HG03060 (cell line): Measurements from ENCODE around the gene RDH13.
"Not testable (repeated sequence)": the region's sequence is repeated elsewhere in the genome, so short reads cannot be mapped to it uniquely, and the experiment has no call there.

Source experiments
- ATAC-seq: cut with Tn5 transposase; IDR thresholded peaks from one replicate; pipeline ENCODE4 v1.9.1; 2021; ENCODE audit warnings: low read depth, moderate number of reproducible peaks; ENCODE audit not compliant: unreplicated experiment

The RDH13 gene

DNA sequence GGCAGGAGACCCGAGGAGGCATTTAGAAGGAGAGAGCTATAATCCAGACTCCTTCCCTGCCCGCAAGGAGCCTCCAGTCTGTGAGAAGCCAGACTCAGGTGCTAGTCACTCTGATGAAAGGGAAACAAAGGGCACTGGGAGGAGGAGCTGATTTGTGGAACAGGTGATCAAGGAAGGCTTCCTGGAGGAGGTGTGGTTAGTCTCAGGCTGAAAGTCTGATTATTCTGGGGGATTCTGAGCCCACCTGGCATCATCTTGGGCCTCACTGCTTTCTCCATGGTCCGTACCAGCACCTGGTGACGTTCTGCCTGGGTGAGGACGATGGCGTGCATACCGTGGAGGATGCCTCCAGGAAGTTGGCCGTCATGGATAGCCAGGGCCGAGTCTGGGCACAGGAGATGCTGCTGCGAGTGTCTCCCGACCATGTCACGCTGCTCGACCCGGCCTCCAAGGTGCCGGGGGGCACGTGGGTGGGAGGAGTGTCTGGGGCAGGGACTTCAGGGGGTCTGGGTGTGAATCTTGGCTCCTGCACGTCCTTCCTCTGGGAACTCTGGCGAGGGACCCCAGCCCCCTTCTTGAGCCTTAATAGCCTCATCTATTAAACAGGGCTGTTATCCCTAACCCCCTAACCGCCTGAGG, 16.6 kb upstream of the RDH13 start:
- no peak for ATAC-seq

DNA sequence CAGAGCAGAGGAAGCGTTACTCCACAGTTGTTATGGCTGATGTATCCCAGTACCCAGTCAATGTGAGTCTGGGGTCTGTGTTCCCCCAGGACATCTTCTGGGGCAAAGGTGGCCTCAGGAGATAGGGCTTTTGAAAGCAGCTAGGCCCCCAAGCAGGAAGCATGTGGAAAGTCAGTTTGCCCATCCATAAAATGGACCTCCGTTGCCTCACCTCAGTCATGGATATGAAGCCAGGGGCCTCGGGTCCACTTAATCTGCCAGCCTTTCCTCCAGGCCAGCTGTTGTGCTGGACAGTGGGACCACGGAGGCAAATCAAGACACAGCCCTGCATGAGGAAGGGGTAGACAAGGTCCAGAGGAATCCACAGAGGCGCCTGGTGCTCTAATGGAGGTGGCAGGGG, 16.0 kb upstream of the RDH13 start:
- no peak for ATAC-seq

DNA sequence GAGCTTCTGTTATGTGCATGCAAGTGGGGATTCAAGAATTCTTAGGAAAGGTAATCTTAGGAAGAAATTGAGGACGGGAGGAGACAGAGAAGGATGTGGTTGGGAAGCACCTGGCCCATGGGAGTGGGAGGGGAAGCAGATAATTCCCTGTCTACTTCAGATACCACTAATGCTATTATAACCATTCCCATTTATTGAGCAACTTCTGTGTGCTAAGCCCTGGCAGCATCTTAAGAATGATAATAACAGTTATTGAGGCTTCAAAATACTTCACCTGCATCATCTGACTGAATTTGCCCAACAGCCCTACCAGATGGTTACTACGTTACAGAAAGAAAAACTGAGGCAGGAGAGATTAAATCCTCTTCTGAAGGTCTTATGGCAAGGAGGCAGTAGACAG, 14.2 kb upstream of the RDH13 start:
- no peak for ATAC-seq

DNA sequence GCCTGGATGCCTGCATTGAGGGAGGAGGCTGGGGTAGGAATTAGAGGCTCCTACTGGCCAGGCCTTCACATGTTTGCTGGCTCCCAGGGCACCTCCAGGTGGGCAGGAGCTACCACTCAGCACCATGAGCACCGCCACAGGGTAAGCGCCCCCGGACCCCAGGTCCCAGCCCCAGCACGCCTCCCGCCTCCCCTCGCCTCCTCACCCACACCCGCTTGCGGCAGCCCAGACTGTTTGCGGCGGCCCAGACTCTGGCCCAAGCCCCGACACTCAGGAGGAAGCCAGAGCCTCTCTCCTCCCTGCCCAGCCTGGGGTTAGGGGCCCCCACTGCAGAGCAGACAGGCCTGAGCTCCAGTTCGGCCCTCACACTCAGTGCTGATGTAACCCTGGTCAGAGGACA, 13.4 kb upstream of the RDH13 start:
- ATAC-seq: no peak

DNA sequence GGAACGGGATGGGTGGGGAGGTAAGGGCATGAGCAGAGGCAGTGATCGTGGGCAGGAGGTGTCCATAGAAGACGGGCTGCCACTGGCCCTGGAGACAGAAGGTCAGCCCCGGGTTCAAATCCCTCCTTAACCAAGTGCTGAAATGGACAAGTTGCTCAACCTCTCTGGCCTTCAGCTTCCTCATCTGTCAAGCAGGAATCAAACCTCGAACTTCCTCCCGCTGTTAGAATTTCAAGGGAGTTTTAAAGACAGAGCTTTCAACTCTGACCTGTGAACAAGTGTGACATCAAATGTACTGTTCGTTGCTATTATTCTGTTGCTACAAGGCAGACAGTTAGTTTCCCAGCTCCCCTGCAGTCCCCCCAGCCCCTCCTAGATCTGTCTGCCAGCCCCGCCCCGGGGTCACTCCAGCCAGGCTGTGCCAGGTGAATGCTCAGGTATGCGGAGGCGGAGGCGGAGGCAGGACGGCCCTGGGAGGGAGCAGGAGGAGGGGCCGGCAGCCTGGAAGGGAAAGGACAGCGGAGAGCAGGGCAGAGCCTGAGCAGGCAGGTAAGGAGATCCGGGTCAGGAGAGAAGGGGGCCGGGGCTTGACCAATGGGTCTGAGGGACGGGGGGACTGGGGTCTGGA, 12.5 kb upstream of the RDH13 start, which contains the start of gene EPS8L1:
TSS of gene EPS8L1 (plus strand) at position 499 of the 628 bp plus-strand sequence. CDS start 576 bp downstream, outside the sequence.
- ATAC-seq: no peak

DNA sequence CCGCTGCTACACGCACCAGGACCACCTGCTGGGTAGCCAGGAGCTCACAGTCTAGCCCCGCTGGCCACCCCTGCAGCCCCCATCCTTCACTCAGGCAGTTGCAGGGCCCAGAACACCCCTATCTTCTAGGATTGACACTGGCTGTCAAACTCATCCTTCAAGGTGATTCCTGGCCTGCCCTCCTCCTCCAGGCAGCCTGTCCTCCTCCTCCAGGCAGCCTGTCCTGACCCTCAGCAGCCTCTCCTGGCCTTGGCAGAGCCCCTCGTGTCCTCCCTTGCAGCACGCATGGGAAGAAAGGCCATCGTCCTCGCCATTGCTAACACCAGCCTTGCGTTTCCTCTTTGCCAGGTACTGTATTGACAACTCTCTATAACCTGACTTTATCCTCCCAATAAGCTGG, 9.0 kb upstream of the RDH13 start:
- ATAC-seq: no peak

DNA sequence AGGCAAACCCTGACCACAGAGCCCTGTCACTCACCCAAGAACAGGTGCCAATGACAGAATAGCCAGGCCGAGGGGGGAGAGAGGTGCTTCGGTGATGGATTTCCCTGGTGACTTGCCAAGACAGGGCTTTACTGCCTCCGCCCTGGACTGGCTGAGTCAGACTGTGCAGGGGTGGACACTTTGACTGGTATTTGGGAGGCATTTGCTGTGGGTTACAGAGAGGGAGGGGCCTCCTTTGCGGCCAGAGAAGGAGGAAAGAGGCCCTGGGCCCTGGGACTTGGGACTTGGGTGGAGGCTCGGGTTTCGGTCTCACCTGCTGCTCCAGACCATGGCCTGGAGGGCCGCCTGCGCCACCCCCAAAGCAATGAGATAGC, 8.2 kb upstream of the RDH13 start:
- no peak for ATAC-seq

DNA sequence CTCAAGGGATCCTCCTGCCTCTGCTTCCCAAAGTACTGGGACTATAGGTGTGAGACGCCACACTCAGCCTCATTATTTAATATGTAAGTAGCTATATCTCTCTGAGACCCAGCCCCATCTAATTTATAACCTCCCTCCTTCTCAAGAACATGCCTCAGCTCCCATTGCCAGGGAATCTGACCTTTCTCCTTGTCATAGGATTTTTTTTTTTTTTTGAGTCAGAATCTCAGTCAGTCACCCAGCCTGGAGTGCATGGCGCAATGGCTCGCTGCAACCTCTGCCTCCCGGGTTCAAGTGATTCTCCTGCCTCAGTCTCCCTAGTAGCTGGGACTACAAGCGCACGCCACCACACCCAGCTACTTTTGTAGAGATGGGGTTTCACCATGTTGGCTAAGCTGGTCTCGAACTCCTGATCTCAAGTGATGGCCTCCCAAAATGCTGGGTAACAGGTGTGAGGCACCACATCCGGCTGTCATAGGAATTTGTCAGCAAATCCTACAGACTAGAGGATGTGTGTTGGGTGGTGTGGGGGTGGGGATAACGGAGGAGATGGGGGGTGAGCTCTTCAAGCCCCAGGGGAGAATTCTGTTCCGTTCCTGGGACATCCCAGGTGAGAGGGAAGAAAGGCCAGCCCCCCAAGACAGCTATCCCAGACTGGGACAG, 7.6 kb upstream of the RDH13 start:
- ATAC-seq: no peak

DNA sequence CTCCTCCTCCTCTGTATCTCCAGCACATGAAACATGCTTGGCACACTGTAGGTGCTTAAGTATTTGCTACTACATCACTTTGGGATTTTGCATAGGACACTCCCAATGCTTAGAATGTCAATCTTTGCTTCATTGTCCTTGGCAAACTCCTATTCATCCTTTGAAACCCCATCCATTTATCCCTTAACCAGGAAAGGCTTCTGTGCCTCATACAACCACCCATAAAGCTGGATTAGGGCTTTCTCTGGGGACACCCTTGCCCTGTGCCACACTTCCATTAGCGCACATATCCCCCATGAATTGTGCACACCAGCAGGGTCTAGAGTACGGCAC, 6.9 kb upstream of the RDH13 start:
- no peak for ATAC-seq

DNA sequence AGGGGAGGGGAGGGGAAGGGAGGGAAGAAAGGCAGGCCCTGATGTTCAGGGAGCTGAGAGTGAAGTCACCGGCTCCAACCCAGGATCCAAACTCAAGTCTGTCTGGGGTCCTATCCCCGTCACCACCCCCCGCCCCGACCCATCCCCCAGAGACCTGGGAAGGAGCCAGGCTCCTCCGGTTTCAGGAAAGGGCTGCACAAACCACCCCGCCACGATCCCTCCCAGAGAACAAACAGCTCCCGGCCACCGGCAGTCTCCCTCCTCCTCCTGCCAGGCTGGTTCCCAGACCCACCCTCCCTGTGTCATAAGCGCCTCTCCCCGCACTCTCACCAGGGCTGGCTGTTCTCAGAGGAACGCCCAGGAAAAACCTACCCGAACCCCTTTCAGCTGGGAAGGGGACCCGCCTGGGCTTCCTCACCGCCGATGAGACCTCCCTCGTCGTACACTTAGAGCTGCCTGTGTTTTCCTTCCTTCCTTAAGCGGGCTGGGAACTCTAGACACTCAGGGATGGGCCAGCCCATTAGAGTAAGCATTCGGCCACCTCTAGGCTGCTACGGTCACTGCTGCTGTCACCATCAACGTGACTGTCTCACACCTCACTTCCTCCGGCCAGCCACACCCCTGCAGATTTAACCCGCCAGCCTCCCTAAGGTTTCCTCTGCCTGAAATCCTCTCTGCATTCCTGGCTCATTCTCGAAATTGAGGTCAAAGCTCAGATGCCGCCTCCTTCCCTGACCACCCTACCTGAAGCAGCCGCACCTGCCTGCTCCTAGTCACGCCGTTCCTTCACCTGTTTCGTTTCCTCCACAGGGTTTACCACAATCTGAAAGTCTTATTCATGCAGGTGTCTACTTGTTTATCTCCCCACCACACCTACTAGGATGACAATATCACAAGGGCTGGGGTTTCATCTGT, 6.3 kb upstream of the RDH13 start:
- ATAC-seq: no peak

DNA sequence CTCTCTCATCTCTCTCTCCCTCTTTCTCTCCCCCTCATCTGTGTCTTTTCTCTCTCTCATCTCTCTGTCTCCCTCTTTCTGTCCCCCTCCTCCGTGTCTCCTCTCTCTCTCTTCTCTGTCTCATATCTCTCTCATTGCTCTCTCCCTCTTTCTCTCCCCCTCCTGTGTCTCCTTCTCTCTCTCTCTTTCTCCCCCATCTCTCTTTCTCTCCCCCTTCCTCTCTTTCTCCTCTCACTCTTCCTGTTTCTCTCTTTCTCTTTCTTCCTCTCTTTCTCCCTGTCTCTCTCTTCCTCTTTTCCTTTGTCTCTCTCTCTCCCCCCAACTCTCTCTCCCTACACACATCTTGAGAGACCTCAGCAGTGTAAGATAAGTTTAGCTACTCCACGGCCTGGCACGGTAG, 4.9 kb upstream of the RDH13 start:
- ATAC-seq: no peak

DNA sequence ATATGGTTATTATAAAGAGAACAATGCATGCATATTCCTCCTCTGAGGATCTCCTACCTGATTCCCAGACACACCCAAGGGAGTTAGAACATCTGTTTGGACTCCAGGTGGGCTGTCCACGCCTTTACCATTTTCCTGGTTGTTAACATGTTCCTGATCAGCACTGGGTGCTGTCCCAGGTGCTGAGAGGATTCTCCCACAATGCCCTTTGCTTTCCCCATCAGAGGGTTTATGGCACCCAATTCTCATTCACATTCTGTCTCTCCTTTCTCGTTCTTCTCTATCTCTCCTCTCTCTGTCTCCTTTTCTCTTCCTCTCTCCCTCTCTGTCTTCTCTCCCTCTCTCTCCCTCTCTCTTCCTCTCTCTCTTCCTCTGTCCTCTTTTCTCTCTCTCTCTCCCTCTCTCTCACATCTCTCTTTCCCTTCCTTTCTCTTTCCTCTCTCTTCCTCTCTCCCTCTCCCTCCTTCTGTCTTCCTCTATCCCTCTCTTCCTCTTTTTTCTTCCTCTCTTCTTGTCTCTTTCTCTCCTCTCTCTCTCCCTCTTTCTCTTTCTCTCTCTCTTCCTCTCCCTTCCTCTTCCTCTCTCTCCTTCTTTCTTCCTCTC, 3.3 kb upstream of the RDH13 start:
- ATAC-seq: no peak

DNA sequence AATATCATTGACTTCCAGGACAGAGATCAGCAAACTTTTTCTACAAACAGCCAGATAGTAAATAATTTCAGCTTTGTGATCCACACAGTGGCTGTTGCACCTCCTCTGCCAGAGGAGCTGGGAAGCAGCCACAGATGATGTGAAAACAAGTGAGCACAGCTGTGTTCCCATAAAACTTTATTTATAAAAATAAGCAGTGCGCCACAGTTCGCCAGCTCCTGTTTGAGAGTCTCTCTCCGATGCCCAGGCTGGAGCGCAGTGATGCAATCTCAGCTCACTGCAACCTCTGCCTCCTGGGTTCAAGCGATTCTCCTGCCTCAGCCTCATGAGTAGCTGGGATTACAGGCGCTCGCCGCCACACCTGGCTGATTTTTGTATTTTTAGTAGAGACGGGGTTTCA, 2.6 kb upstream of the RDH13 start:
- ATAC-seq: not testable (repeated sequence)

DNA sequence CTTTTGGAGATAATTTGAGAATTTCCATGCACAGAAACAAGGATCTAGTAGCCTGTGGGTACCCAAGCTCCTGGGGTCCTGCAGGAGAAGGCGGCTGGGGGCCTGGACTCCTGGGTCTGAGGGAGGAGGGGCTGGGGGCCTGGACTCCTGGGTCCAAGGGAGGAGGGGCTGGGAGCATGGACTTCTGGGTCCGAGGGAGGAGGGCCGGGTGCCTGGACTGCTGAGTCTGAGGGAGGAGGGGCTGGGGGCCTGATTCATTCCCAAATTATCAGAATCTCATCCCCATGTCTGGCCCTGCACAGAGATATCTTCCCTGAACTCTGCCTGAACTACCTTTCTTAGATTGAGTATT, 520 bp upstream of the RDH13 start:
- no peak for ATAC-seq

DNA sequence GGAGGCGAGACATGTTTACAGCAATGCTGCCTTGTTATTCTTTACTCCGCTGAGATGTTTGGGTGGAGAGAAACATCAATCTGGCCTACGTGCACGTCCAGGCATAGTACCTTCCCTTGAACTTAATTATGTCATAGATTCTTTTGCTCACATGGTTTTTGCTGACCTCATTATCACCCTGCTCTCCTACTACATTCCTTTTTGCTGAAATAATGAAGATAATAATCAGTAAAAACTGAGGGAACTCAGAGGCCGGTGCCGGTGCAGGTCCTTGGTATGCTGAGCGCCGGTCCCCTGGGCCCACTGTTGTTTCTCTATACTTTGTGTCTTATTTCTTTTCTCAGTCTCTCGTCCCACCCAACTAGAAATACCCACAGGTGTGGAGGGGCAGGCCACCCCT, 2.7 kb downstream of the RDH13 start:
- not testable (repeated sequence) for ATAC-seq

DNA sequence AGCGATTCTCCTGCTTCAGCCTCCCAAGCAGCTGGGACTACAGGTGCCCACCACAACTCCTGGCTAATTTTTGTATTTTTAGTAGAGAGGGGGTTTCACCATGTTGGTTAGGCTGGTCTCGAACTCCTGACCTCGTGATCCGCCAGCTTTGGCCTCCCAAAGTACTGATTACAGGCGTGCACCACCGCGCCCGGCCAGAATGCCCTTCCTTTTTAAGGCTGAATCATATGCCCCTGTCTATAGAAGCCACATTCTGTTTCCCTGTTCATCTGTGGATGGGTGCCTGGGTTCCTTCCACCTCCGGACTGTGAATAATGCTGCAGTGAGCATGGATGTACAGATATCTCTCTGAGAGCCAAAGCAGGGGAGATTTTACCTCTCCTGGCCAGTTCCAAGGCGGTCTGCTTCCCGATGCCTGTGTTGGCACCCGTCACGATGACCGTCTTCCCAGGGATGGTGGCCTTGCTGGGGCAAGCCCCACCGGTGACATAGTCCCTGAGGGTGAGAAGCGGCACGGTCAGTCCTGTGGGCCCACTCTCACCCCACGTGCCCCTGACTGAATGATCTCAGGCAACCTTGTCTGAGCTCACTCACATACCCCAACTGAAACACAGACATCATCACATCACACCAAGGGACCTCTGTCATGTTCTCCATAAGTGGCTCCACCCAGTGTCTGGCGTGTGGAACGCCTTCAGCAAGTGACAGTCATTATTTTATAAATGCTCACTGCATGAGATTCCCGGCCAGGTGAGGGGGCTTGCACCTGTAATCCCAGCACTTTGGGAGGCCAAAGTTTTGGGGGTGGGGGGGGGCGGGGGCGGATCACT, 4.0 kb downstream of the RDH13 start:
- ATAC-seq: no peak

DNA sequence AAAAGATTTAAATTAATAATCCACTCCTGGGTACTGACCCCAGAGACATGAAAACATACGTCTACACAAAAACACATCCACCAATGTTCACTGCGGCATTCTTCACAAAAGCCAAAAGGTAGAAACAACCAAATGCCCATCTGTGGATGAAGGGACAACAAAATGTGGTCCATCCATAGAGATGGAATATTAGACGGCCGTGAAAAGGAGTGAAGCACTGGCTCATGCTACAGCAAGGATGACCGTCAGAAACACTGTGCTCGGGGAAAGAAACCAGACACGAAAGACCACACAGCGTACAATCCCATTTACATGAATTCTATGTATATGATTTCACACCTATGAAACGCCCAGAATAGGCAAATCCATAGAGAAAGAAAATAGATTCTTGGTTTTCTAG, 6.1 kb downstream of the RDH13 start:
- no peak for ATAC-seq

DNA sequence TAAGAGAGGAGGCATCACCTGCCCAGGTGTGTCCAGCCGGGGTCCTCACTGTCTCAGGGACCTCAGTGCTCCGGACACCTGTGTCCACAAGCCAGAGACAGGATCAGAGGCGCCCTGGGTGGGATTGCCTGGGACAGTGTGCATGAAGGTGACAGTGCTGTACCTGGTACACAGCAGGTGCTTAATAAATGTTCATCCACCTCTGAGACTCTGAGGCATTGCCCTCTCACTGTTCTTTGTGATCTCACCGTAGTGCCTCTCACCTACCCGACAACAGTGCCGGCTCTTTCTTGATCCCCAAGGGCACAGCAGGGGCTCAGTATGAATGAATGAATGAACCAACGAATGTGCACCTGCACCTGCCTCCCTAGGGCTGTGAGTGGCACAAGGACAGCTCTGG, 9.2 kb downstream of the RDH13 start:
- no peak for ATAC-seq

DNA sequence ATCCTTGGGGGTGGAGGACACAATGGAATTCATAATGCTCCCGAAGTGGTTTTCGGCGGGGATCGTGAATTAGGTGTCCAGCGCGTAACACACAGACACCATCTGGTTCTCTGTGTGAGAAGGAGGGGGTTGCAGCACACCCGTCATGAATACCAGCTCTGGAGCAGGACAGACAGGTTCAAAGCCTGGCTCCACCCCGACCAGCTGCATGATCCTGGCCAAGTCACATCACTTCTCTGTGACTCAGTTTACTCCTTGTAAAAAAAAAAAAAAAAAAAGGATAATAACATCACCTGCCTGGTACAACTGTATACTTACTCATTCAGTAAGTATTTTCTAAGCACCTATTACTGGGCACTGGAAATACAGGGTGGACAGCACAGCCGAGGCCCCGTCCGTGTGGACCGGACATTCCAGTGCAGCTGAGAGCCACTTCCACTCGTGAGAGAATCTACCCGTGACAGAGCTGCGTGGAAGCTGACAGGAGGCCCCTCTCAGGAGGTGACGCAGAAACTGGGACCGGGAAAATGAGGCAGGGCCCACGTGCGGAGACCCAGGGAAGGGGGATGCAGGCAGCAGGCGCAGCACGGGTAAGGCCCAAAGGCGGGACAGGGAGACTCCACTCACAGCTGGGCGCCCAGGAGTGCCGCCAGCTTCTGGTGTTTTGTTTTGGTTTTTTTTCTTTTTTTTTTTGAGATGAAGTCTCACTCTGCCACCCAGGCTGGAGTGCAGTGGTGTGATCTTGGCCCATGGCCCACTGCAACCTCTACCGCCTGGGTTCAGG, 12.0 kb downstream of the RDH13 start:
- ATAC-seq: no peak
